Upper lobe of left lung (tissue), 6 donors: ENCODE measurements around the gene COQ6. TPM values are rescaled to one million over a fixed set of nuclear protein-coding genes. Genes with fewer than 3 reads are reported as not detected.

Source experiments
- ATAC-seq, 2 donors: fragments of 200-7000 bp; cut with Tn5 transposase; one replicate each; pipeline ENCODE4 v1.9.1; 2022; ENCODE audit warnings: mild to moderate bottlenecking in 2 of 2, moderate library complexity in 2 of 2; ENCODE audit not compliant: low FRiP score in 2 of 2
- DNase-seq, 2 donors: peaks; one replicate each; pipeline ENCODE4 v3.0.0-alpha.2; 2019 to 2020
- H3K27ac ChIP-seq, 4 donors: fragments of 200-600 bp; sonication (generic); one replicate each; pipeline ENCODE4 v1.5.1; 2016 to 2019
- H3K27me3 ChIP-seq, 4 donors: fragments of 200-600 bp; sonication (generic); one replicate each; pipeline ENCODE4 v1.5.1; 2017 to 2019
- H3K36me3 ChIP-seq, 4 donors: fragments of 200-600 bp; sonication (generic); one replicate each; pipeline ENCODE4 v1.5.1; 2016 to 2019
- H3K4me1 ChIP-seq, 4 donors: fragments of 200-600 bp; sonication (generic); one replicate each; pipeline ENCODE4 v1.5.1; 2018 to 2019
- H3K4me3 ChIP-seq, 4 donors: fragments of 200-600 bp; sonication (generic); one replicate each; pipeline ENCODE4 v1.5.1; 2017 to 2019; ENCODE audit warnings: mild to moderate bottlenecking in 2 of 4, moderate library complexity in 1 of 4
- H3K9me3 ChIP-seq, 4 donors: fragments of 200-600 bp; sonication (generic); one replicate each; pipeline ENCODE4 v1.5.1; 2018 to 2019
- EP300 ChIP-seq, 4 donors: sonication (generic); formaldehyde crosslinking; IDR thresholded peaks; one replicate each; pipeline ENCODE4 v1.5.1; 2017; ENCODE audit warnings: antibody characterized with exemption in 4 of 4, control low read depth in 2 of 4
- POLR2A ChIP-seq, 4 donors: fragments of 450-650 bp; IDR thresholded peaks; one replicate each; pipeline ENCODE4 v1.5.1; 2016 to 2017; ENCODE audit warnings: antibody characterized with exemption in 4 of 4, mild to moderate bottlenecking in 2 of 4
- POLR2AphosphoS5 ChIP-seq, 2 donors: sonication (generic); formaldehyde crosslinking; IDR thresholded peaks; one replicate each; pipeline ENCODE4 v1.5.1; 2017; ENCODE audit warnings: antibody characterized with exemption in 2 of 2
- WGBS, 2 donors: methylation state at CpG; one replicate each; pipeline ENCODE4 v1.1.5; 2017 to 2018; 5-methylcytosine and 5-hydroxymethylcytosine counted together
- total RNA-seq, 6 donors: library from RNA; depleted of rRNA in 4 of 6; stranded (reverse); fragments of >200 nt in 4 of 6; gene quantifications; one replicate each; pipeline versions ENCODE4 v1.1.0 to v1.2.1, GENCODE V29; 2016 to 2021
- TF ChIP-seq, protein P1 (sequence below), 6 experiments: fragments of 450-650 bp in 4 of 6; fragments of 200-600 bp in 2 of 6; sonication (generic) in 2 of 6; IDR thresholded peaks; one replicate each; pipeline ENCODE4 v1.5.1; 2016 to 2019; ENCODE audit warnings: antibody characterized with exemption in 6 of 6
- donor health status: DM: no; HTN: no; CAD: no; lungs with moderate emphysema.
- donor health status: DM: no; HTN: yes; CAD: no; lungs with severe emphysema.

Gene COQ6
- total RNA-seq, 6 donors from 2014 or later = 16.9 to 108 (median 23.7) TPM

- ATAC-seq = no peak
- TF ChIP-seq POLR2AphosphoS5 (IDR thresholded peaks at IDR 0.05) = no peak
- no peak for TF ChIP-seq EP300 (IDR thresholded peaks at IDR 0.05)
- TF ChIP-seq, protein P1, sequence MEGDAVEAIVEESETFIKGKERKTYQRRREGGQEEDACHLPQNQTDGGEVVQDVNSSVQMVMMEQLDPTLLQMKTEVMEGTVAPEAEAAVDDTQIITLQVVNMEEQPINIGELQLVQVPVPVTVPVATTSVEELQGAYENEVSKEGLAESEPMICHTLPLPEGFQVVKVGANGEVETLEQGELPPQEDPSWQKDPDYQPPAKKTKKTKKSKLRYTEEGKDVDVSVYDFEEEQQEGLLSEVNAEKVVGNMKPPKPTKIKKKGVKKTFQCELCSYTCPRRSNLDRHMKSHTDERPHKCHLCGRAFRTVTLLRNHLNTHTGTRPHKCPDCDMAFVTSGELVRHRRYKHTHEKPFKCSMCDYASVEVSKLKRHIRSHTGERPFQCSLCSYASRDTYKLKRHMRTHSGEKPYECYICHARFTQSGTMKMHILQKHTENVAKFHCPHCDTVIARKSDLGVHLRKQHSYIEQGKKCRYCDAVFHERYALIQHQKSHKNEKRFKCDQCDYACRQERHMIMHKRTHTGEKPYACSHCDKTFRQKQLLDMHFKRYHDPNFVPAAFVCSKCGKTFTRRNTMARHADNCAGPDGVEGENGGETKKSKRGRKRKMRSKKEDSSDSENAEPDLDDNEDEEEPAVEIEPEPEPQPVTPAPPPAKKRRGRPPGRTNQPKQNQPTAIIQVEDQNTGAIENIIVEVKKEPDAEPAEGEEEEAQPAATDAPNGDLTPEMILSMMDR (IDR thresholded peaks at IDR 0.05) = no peak
- TF ChIP-seq POLR2A (IDR thresholded peaks at IDR 0.05) = no peak
- Histone ChIP-seq H3K27me3 (no peaks in the 10 kb centered on the region), H3K4me1 (no peaks in the 10 kb centered on the region), H3K36me3 (peaks cover 55 to 96% (median 84%) of the 10 kb centered on the region in 4 donors), H3K9me3 (no peaks in the 10 kb centered on the region), H3K27ac (no peak overlapping the region), H3K4me3 (no peak overlapping the region)
- DNase-seq = no peak
These were observed 8.5 kb downstream of the COQ6 start for GRCh38 chr14:73958591-73958990.

DNA sequence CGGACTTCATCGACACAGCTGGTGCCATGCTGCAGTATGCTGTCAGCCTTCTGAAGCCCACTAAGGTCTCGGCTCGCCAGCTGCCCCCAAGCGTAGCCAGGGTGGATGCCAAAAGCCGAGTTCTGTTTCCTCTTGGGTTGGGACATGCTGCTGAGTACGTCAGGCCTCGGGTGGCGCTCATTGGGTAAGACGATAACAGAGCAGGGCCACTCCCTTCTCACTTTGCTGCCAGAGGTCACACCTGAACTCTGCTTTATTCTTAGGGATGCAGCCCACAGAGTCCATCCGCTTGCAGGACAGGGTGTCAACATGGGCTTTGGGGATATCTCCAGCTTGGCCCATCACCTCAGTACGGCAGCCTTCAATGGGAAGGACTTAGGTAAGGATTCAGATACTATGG is 11.1 kb downstream of the COQ6 start:
- Histone ChIP-seq H3K4me1 (no peaks in the 10 kb centered on the region), H3K4me3 (no peak overlapping the region), H3K9me3 (no peaks in the 10 kb centered on the region), H3K27me3 (no peaks in the 10 kb centered on the region), H3K27ac (no peak overlapping the region), H3K36me3 (peaks cover 46 to 84% (median 72%) of the 10 kb centered on the region in 4 donors)
- no peak for ATAC-seq
- WGBS, 2 donors = 90 to 100% methylated on average over 2 to 12 of the region's 12 CpGs
- DNase-seq = no peak
- TF ChIP-seq, protein P1 (IDR thresholded peaks at IDR 0.05) = no peak
- TF ChIP-seq EP300 (IDR thresholded peaks at IDR 0.05) (no peak), POLR2AphosphoS5 (IDR thresholded peaks at IDR 0.05) (no peak), POLR2A (IDR thresholded peaks at IDR 0.05) (no peak)

DNA sequence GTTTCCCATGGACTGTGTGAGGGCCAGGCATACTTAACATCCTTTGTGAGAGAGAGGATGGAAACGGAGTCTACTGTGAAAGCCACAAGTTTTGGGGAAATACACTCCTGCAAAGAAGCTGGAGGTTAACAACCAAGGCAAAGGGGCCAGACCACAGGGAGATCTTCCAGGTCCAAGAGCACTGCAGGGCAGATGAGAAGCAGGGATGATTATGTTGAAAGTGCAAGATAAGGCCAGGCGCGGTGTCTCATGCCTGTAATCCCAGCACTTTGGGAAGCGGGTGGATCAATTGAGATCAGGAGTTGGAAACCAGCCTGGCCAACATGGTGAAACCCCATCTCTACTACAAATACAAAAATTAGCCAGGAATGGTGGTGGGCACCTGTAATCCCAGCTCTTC is 15.1 kb downstream of the COQ6 start:
- TF ChIP-seq POLR2AphosphoS5 (IDR thresholded peaks at IDR 0.05) = no peak
- no peak for TF ChIP-seq EP300 (IDR thresholded peaks at IDR 0.05)
- TF ChIP-seq, protein P1 (IDR thresholded peaks at IDR 0.05) = no peak
- TF ChIP-seq POLR2A (IDR thresholded peaks at IDR 0.05) = no peak
- H3K27me3 ChIP-seq = no peaks in the 10 kb centered on the region
- DNase-seq (no peak), ATAC-seq (no peak)
- H3K4me1 ChIP-seq = no peaks in the 10 kb centered on the region
- 93 to 96% methylated on average over 4 of the region's 4 CpGs for WGBS, 2 donors
- peaks cover 28 to 69% (median 47%) of the 10 kb centered on the region in 4 donors for H3K36me3 ChIP-seq
- no peaks in the 10 kb centered on the region for H3K9me3 ChIP-seq
- no peak overlapping the region for H3K27ac ChIP-seq
- no peak overlapping the region for H3K4me3 ChIP-seq

- ATAC-seq (no peak), DNase-seq (no peak)
- WGBS, 2 donors = 93 to 98% methylated on average over 2 of the region's 2 CpGs
- H3K27ac ChIP-seq = no peak overlapping the region
- no peaks in the 10 kb centered on the region for H3K27me3 ChIP-seq
- H3K36me3 ChIP-seq = peaks cover 3 to 55% (median 28%) of the 10 kb centered on the region in 4 donors
- TF ChIP-seq, protein P1 (IDR thresholded peaks at IDR 0.05) = no peak
- TF ChIP-seq EP300 (IDR thresholded peaks at IDR 0.05) = no peak
- no peak for TF ChIP-seq POLR2AphosphoS5 (IDR thresholded peaks at IDR 0.05)
- no peak for TF ChIP-seq POLR2A (IDR thresholded peaks at IDR 0.05)
- no peaks in the 10 kb centered on the region for H3K9me3 ChIP-seq
- no peaks in the 10 kb centered on the region for H3K4me1 ChIP-seq
- H3K4me3 ChIP-seq = no peak overlapping the region
These were observed 18.8 kb downstream of the COQ6 start for GRCh38 chr14:73968885-73969284.

DNA sequence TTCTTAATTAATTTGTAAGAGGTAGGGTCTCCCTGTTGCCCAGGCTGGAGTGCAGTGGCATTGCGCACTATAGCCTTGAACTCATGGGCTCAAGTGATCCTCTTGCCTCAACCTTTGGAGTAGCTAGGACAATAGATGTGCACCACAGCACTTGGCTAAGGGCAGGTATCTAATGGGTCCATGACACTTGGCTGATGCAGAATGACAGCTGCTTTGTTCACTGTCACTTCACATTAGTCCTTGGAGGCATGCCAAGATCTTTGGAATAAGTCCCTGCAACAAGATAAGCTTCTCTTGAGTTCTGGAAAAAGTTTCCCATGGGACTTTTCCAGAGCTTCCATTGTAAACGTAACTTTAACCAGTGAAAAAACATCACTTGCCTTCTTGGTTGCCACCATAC is 23.4 kb downstream of the COQ6 start:
- no peak for DNase-seq
- 77 to 79% methylated on average over 2 of the region's 2 CpGs for WGBS, 2 donors
- H3K27ac ChIP-seq = no peak overlapping the region
- peaks cover 3 to 51% (median 24%) of the 10 kb centered on the region in 4 donors for H3K36me3 ChIP-seq
- H3K27me3 ChIP-seq = no peaks in the 10 kb centered on the region
- TF ChIP-seq POLR2AphosphoS5 (IDR thresholded peaks at IDR 0.05) = no peak
- no peak for TF ChIP-seq POLR2A (IDR thresholded peaks at IDR 0.05)
- TF ChIP-seq, protein P1 (IDR thresholded peaks at IDR 0.05) = no peak
- no peak for TF ChIP-seq EP300 (IDR thresholded peaks at IDR 0.05)
- no peak overlapping the region for H3K4me3 ChIP-seq
- H3K4me1 ChIP-seq = no peaks in the 10 kb centered on the region
- H3K9me3 ChIP-seq = no peaks in the 10 kb centered on the region
- no peak for ATAC-seq
